HG02642 (cell line): ENCODE measurements around the gene SNX10.
"Not testable (repeated sequence)": the region's sequence is repeated elsewhere in the genome, so short reads cannot be mapped to it uniquely, and the experiment has no call there.

ENCODE experiments used
- ATAC-seq: cut with Tn5 transposase; IDR thresholded peaks from one replicate; pipeline ENCODE4 v1.9.1; 2021; ENCODE audit warnings: mild to moderate bottlenecking; ENCODE audit not compliant: unreplicated experiment, poor library complexity

Gene SNX10

GRCh38 chr7:26291699-26292538 is at the start of gene SNX10:
Gene SNX10 (plus strand): TSS chr7:26291862. CDS start chr7:26346443, 54,581 bp downstream.
- peak; percentile 81 for ATAC-seq

GRCh38 chr7:26245150-26245549 is 46.5 kb upstream of the SNX10 start:
- no peak for ATAC-seq

- no peak for ATAC-seq
These were observed 41.4 kb upstream of the SNX10 start for GRCh38 chr7:26250239-26250638.

GRCh38 chr7:26261866-26262265 is 29.8 kb upstream of the SNX10 start:
- not testable (repeated sequence) for ATAC-seq

GRCh38 chr7:26265065-26265464 is 26.6 kb upstream of the SNX10 start:
- no peak for ATAC-seq

GRCh38 chr7:26265499-26266075 is 26.1 kb upstream of the SNX10 start:
- ATAC-seq: no peak

- no peak for ATAC-seq
These were observed 24.0 kb upstream of the SNX10 start for GRCh38 chr7:26267601-26268166.

GRCh38 chr7:26275213-26275612 is 16.4 kb upstream of the SNX10 start:
- no peak for ATAC-seq

- no peak for ATAC-seq
These were observed 12.9 kb upstream of the SNX10 start for GRCh38 chr7:26278770-26279169.

GRCh38 chr7:26279405-26279804 is 12.3 kb upstream of the SNX10 start:
- ATAC-seq: no peak

GRCh38 chr7:26280097-26280496 is 11.6 kb upstream of the SNX10 start:
- no peak for ATAC-seq

GRCh38 chr7:26280723-26281122 is 10.9 kb upstream of the SNX10 start:
- no peak for ATAC-seq

- no peak for ATAC-seq
These were observed 7.2 kb upstream of the SNX10 start for GRCh38 chr7:26284477-26284876.

GRCh38 chr7:26284995-26285632 is 6.5 kb upstream of the SNX10 start:
- ATAC-seq: no peak

GRCh38 chr7:26286157-26286556 is 5.5 kb upstream of the SNX10 start:
- ATAC-seq: no peak

GRCh38 chr7:26288126-26288525 is 3.5 kb upstream of the SNX10 start:
- ATAC-seq: not testable (repeated sequence)

GRCh38 chr7:26291251-26291650 is 411 bp upstream of the SNX10 start:
- no peak for ATAC-seq

GRCh38 chr7:26292768-26293560 is 1.3 kb downstream of the SNX10 start:
- ATAC-seq: no peak

GRCh38 chr7:26293569-26294308 is 2.1 kb downstream of the SNX10 start:
- ATAC-seq: peak; percentile 66

- no peak for ATAC-seq
These were observed 3.4 kb downstream of the SNX10 start for GRCh38 chr7:26295015-26295414.
